Activated B cell treated with CpG ODN at 0.5 μM for 24 hours (primary cell): ENCODE data around the gene ROR1. TPM values are rescaled to one million over a fixed set of nuclear protein-coding genes. Genes with fewer than 3 reads are reported as not detected.

Experiments
- ATAC-seq: fragments of 200-7000 bp; cut with Tn5 transposase; one replicate; pipeline ENCODE4 v1.10.0; 2021; ENCODE audit warnings: low read depth, mild to moderate bottlenecking, moderate library complexity
- CTCF ChIA-PET: fragments of 350-600 bp; sonication (Branson Sonifier 250); formaldehyde crosslinking; loops from one replicate; lab custom pipeline; 2021; ENCODE audit warnings: antibody characterized with exemption; lab: Charles Lee
- POLR2A ChIA-PET: fragments of 350-600 bp; sonication (Branson Sonifier 250); formaldehyde crosslinking; loops from one replicate; lab custom pipeline; 2021; ENCODE audit warnings: antibody characterized with exemption; lab: Charles Lee
- DNase-seq: peaks from one replicate; pipeline ENCODE4 v3.0.0; 2022
- H3K27ac Mint-ChIP-seq: one replicate; pipeline ENCODE4 v1.8.0; 2020; ENCODE audit warnings: mixed read lengths
- H3K27me3 Mint-ChIP-seq: one replicate; pipeline ENCODE4 v1.8.0; 2021; ENCODE audit warnings: mixed read lengths
- H3K36me3 Mint-ChIP-seq: one replicate; pipeline ENCODE4 v1.8.0; 2021; ENCODE audit warnings: low read depth, mixed read lengths
- H3K4me1 Mint-ChIP-seq: one replicate; pipeline ENCODE4 v1.8.0; 2021; ENCODE audit warnings: mixed read lengths
- H3K4me3 Mint-ChIP-seq: one replicate; pipeline ENCODE4 v1.8.0; 2020; ENCODE audit warnings: mild to moderate bottlenecking, mixed read lengths
- H3K9me3 Mint-ChIP-seq: one replicate; pipeline ENCODE4 v1.8.0; 2020; ENCODE audit warnings: mixed read lengths
- intact Hi-C: fragments of 100-400 bp; cut with micrococcal nuclease; formaldehyde crosslinking; loops from one replicate; pipeline ENCODE4 v1.15.1; 2024
- total RNA-seq: library from RNA; stranded (reverse); gene quantifications from 2 replicates; pipeline ENCODE4 v1.2.3, GENCODE V29; 2022
- TF ChIP-seq, protein P1 (sequence below): fragments of 200-600 bp; IDR thresholded peaks from one replicate; pipeline ENCODE4 v1.8.0; 2022; ENCODE audit warnings: antibody characterized with exemption, mild to moderate bottlenecking

ROR1 gene
- total RNA-seq, 1 donor from 2014 or later: 2.2 TPM

DNA sequence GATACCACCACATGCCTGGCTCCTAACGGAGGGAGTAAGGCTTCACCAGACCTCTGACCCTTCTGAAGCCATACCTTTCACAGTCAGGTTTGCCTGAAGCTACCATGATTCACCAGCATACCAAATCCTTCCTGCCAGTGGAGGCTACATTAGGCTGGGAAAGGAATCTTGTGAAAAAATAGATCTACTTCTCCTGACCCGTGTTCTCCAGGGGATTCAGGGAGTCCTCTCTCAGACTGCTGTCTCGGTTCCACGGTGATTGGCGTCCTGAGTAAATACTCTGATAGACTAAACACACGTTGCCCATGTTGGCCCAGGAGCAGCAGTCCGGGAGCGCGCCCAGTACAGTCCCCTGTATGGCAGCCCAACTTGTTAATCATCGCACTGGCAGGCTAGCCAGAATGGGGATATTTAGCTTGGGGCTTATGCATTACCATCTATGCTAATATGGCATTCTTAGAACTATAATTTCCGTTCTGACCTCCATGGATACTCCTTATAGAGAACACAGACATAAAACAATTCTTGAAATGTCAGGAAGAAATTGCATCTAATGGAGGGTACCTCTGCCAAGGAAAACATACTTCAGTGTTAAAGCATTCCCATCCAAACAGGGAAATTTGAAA lies 173.2 kb downstream of the ROR1 start:
- no peak for ATAC-seq
- TF ChIP-seq, protein P1, sequence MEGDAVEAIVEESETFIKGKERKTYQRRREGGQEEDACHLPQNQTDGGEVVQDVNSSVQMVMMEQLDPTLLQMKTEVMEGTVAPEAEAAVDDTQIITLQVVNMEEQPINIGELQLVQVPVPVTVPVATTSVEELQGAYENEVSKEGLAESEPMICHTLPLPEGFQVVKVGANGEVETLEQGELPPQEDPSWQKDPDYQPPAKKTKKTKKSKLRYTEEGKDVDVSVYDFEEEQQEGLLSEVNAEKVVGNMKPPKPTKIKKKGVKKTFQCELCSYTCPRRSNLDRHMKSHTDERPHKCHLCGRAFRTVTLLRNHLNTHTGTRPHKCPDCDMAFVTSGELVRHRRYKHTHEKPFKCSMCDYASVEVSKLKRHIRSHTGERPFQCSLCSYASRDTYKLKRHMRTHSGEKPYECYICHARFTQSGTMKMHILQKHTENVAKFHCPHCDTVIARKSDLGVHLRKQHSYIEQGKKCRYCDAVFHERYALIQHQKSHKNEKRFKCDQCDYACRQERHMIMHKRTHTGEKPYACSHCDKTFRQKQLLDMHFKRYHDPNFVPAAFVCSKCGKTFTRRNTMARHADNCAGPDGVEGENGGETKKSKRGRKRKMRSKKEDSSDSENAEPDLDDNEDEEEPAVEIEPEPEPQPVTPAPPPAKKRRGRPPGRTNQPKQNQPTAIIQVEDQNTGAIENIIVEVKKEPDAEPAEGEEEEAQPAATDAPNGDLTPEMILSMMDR: no peak
- Mint-ChIP-seq H3K36me3 (no peaks in the 10 kb centered on the region), H3K9me3 (no peaks in the 10 kb centered on the region), H3K4me3 (no peak overlapping the region), H3K27ac (no peak overlapping the region), H3K27me3 (peaks cover 2% of the 10 kb centered on the region), H3K4me1 (no peaks in the 10 kb centered on the region)
- ChIA-PET CTCF (no interaction called here), POLR2A (no interaction called here)
- intact Hi-C loops: no loop called here
- DNase-seq: no peak

DNA sequence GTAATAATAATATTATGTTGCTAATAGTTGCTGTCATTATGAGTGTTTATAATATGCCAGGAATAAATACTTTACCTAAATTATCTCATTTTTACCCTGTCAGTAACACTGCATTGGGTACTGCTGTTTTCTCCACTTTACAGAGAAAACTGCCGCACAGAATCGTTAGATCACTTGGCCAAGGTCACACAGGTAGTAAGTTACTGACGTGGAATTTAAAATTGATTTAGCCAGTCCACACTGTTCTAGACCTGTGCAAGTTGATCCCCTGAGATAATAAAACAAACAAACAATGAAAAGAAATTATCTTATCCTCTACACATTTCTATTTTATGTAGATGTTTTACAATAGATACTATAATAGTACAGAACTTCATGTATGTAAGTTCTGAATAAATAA lies 174.1 kb downstream of the ROR1 start:
- Mint-ChIP-seq H3K4me1 (no peaks in the 10 kb centered on the region), H3K27me3 (peaks cover 2% of the 10 kb centered on the region), H3K36me3 (no peaks in the 10 kb centered on the region), H3K9me3 (no peaks in the 10 kb centered on the region), H3K4me3 (no peak overlapping the region), H3K27ac (no peak overlapping the region)
- CTCF ChIA-PET: no interaction called here
- POLR2A ChIA-PET: no interaction called here
- TF ChIP-seq, protein P1: no peak
- no peak for DNase-seq
- no peak for ATAC-seq
- intact Hi-C loops: no loop called here

DNA sequence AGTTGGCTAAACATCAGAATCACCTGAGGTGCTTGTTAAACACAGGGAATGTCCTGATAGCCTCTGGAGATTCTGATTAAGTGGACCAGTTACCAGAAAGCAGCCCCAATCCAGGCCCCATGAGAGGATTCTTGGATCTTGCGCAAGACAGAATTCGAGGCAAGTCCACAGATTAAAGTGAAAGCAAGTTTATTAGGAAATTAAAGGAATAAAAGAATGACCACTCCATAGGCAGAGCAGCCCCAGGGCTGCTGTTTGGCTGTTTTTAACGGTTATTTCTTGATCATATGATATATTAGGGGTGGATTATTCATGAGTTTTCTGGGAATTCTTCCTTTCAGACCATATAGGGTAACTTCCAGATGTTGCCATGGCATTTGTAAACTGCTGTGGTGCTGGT lies 176.2 kb downstream of the ROR1 start:
- no peak for DNase-seq
- peaks cover 2% of the 10 kb centered on the region for H3K36me3 Mint-ChIP-seq
- no peak overlapping the region for H3K27ac Mint-ChIP-seq
- POLR2A ChIA-PET: no interaction called here
- no peak for ATAC-seq
- peaks cover 13% of the 10 kb centered on the region for H3K9me3 Mint-ChIP-seq
- TF ChIP-seq, protein P1: no peak
- CTCF ChIA-PET: no interaction called here
- intact Hi-C loops: no loop called here
- peaks cover 2% of the 10 kb centered on the region for H3K27me3 Mint-ChIP-seq
- no peaks in the 10 kb centered on the region for H3K4me1 Mint-ChIP-seq
- no peak overlapping the region for H3K4me3 Mint-ChIP-seq

DNA sequence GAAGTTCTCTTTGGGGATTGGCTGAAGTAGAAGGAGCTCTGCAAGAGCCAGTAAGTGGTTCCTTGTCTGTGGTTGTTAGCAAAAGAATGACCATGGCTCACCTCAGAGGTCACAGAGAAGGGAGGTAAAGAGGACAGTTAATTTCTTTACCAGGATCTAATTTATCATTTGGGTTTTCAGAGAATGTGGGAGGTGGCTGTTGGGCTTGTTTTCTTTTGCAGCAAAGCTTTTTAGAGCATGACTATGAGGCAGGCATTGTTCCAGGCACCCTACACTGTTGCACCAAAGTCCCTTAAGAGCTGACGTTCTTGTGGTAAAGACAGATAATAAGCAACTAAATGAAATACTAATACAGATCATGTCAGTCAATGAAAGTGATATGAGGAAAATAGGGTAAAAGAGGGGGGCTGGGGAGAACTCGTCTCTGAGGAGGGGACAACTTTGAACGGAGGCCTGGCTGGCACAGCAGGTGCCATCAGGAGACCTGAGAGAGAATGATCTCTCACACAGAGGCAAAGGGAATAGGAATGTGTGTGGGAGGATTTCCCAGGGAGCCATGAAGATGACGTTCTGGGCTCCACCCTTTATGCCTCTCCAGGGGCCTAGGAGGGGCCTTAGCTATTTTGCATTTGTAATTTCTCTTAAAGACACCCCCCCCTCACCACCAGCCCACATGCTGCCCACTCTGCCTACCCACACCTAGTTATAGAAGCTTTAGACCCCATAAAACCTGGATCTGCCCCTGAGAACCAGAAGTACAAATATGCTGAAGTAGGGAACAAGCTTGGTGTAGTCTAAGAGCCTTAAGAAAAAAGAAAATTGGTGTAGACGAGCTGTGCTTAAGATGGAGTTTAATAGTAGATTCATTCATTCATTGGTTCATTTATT lies 177.5 kb downstream of the ROR1 start:
- TF ChIP-seq, protein P1: no peak
- CTCF ChIA-PET: no interaction called here
- ATAC-seq (no peak), DNase-seq (no peak)
- H3K4me3 Mint-ChIP-seq: no peak overlapping the region
- peaks cover 2% of the 10 kb centered on the region for H3K36me3 Mint-ChIP-seq
- POLR2A ChIA-PET: no interaction called here
- no peaks in the 10 kb centered on the region for H3K4me1 Mint-ChIP-seq
- peaks cover 2% of the 10 kb centered on the region for H3K27me3 Mint-ChIP-seq
- no peak overlapping the region for H3K27ac Mint-ChIP-seq
- peaks cover 13% of the 10 kb centered on the region for H3K9me3 Mint-ChIP-seq
- intact Hi-C loops: no loop called here

DNA sequence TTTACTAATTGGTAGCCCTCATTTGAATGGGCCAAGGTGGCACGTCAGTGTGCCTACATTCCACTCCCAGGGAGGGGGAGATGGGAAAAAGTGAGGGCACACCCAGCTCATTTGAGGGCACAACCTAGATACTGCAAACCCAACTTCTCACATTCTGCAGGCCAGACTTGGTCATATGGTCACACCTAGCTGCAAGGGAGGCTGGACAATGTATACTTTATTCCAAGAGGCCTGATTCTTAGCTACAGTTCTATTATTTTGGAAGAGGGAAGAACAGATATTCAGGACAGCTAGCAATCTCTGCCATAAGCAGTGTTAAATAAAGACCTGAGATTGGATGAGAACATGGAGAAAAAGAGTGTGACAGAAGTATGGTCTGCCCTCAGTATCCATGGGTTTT lies 180.4 kb downstream of the ROR1 start:
- POLR2A ChIA-PET: no interaction called here
- Mint-ChIP-seq H3K4me3 (no peak overlapping the region), H3K27ac (no peak overlapping the region), H3K4me1 (no peaks in the 10 kb centered on the region), H3K9me3 (peaks cover 16% of the 10 kb centered on the region), H3K27me3 (peaks cover 2% of the 10 kb centered on the region), H3K36me3 (peaks cover 2% of the 10 kb centered on the region)
- TF ChIP-seq, protein P1: no peak
- ATAC-seq (no peak), DNase-seq (no peak)
- intact Hi-C loops: no loop called here
- CTCF ChIA-PET: no interaction called here
